Body of pancreas (tissue), 4 donors: ENCODE results near the gene ASIC2. TPM values are rescaled to one million over a fixed set of nuclear protein-coding genes. Genes with fewer than 3 reads are reported as not detected.

Experiments
- ATAC-seq: fragments of 150-250 bp; one replicate; pipeline ENCODE4 v1.9.1; 2016
- DNase-seq, 4 donors: peaks; one replicate each; pipeline ENCODE4 v3.0.0-alpha.2; 2019
- H3K27ac ChIP-seq, 4 donors: fragments of 200-600 bp; sonication (generic); 1 replicate in 3 of 4; 2 replicates in 1 of 4; pipeline versions ENCODE4 v1.5.1 to v1.6.1; 2016 to 2019; ENCODE audit warnings: mild to moderate bottlenecking in 1 of 4, mixed read lengths in 1 of 4, moderate library complexity in 1 of 4
- H3K27me3 ChIP-seq, 2 donors: fragments of 200-600 bp; sonication (generic); one replicate each; pipeline ENCODE4 v1.6.0; 2016; ENCODE audit warnings: mild to moderate bottlenecking in 1 of 2
- H3K36me3 ChIP-seq, 2 donors: fragments of 200-600 bp; sonication (generic); replicated peaks in 1 of 2; 2 replicates each; pipeline ENCODE4 v1.5.1; 2016; ENCODE audit warnings: low read depth in 2 of 2; ENCODE audit not compliant: insufficient read depth in 1 of 2
- H3K4me1 ChIP-seq: fragments of 200-600 bp; sonication (generic); one replicate; pipeline ENCODE4 v1.6.0; 2016
- H3K4me3 ChIP-seq, 2 donors: fragments of 200-600 bp; sonication (generic); 1 replicate in 1 of 2; 2 replicates in 1 of 2; pipeline ENCODE4 v1.5.1; 2016 to 2019
- H3K9me3 ChIP-seq, 3 donors: fragments of 200-600 bp; sonication (generic); 1 replicate in 2 of 3; 2 replicates in 1 of 3; pipeline ENCODE4 v1.5.1; 2016
- CTCF ChIP-seq, 7 experiments: fragments of 450-650 bp in 4 of 7; fragments of 200-600 bp in 3 of 7; sonication (generic) in 3 of 7; IDR thresholded peaks; one replicate each; pipeline ENCODE4 v1.5.1; 2016 to 2019; ENCODE audit warnings: antibody characterized with exemption in 7 of 7
- POLR2A ChIP-seq, 3 donors: fragments of 450-650 bp; IDR thresholded peaks; one replicate each; pipeline ENCODE4 v1.6.1; 2016; ENCODE audit warnings: antibody characterized with exemption in 3 of 3, mild to moderate bottlenecking in 2 of 3
- WGBS, 2 donors: methylation state at CpG; one replicate each; pipeline ENCODE4 v1.1.5; 2017; 5-methylcytosine and 5-hydroxymethylcytosine counted together
- intact Hi-C: fragments of 100-400 bp; cut with DNase I; formaldehyde crosslinking; loops from one replicate; pipeline ENCODE4 v1.15.1; 2023
- total RNA-seq, 2 donors: library from RNA; depleted of rRNA; stranded (reverse); fragments of >200 nt; gene quantifications; one replicate each; pipeline ENCODE4 v1.1.0, GENCODE V29; 2016

ASIC2 gene
- total RNA-seq, 2 donors from 2014 or later = not detected

DNA sequence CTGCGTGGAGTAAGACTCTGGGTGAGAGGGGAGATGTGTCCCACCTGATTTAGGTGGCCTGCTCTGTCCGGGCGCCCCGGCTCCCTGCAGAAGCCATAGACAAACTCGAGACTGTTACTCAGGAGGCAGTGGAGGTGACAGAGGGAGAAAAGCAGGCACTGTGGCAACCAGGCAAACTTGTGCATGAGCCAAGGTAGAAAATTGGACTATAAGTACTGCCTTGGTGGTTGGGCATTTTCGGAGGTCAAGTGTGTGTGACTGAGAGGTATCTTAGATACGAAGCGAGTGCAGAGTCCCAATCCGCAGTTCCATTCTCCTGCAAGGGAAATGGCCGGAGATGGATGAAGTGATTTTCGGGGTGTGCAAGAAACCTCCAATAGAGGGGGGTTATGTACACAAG is 328.6 kb downstream of the ASIC2 start:
- no peak for DNase-seq
- H3K4me3 ChIP-seq = no peak overlapping the region
- no peak for ATAC-seq
- TF ChIP-seq CTCF (IDR thresholded peaks at IDR 0.05) = no peak
- TF ChIP-seq POLR2A (IDR thresholded peaks at IDR 0.05) = no peak
- intact Hi-C loops = no loop called here
- 84 to 87% methylated on average over 11 of the region's 11 CpGs for WGBS, 2 donors
- H3K27me3 ChIP-seq = no peaks in the 10 kb centered on the region
- H3K27ac ChIP-seq = no peak overlapping the region
- H3K36me3 ChIP-seq = no peaks in the 10 kb centered on the region
- peaks cover 28% of the 10 kb centered on the region for H3K4me1 ChIP-seq
- H3K9me3 ChIP-seq = no peaks in the 10 kb centered on the region
